Jurkat, Clone E6-1 (cell line): ENCODE data around the gene AP2B1.
"Not testable (repeated sequence)": the region's sequence is repeated elsewhere in the genome, so short reads cannot be mapped to it uniquely, and the experiment has no call there.

Experiments
- DNase-seq: peaks from one replicate; pipeline ENCODE4 v3.0.0-alpha.2; 2011; ENCODE audit warnings: low read depth, low spot score
- H3K4me3 ChIP-seq: 2 replicates; pipeline ENCODE4 v1.5.1; 2011; ENCODE audit warnings: mild to moderate bottlenecking, low read length, control low read depth, moderate library complexity

AP2B1 gene

GRCh38 chr17:35736236-35736635 lies 149.1 kb downstream of the AP2B1 start:
- no peak for DNase-seq
- no peak overlapping the region for H3K4me3 ChIP-seq

GRCh38 chr17:35738519-35739133 lies 151.5 kb downstream of the AP2B1 start:
- no peak overlapping the region for H3K4me3 ChIP-seq

GRCh38 chr17:35740216-35740615 lies 153.1 kb downstream of the AP2B1 start:
- H3K4me3 ChIP-seq, result no peak overlapping the region
- no peak for DNase-seq

More at GRCh38 chr17:35738519-35739133, 151.5 kb downstream of the AP2B1 start:
- no peak for DNase-seq

GRCh38 chr17:35740997-35741931 lies 154.1 kb downstream of the AP2B1 start:
- no peak for DNase-seq

GRCh38 chr17:35742496-35742895 lies 155.4 kb downstream of the AP2B1 start:
- no peak for DNase-seq
- H3K4me3 ChIP-seq, result no peak overlapping the region

More at GRCh38 chr17:35740997-35741931, 154.1 kb downstream of the AP2B1 start:
- no peak overlapping the region for H3K4me3 ChIP-seq

GRCh38 chr17:35742896-35743477 lies 155.9 kb downstream of the AP2B1 start:
- no peak for DNase-seq
- no peak overlapping the region for H3K4me3 ChIP-seq

GRCh38 chr17:35743626-35744328 lies 156.7 kb downstream of the AP2B1 start:
- DNase-seq, result peak; percentile 18
- no peak overlapping the region for H3K4me3 ChIP-seq

GRCh38 chr17:35744830-35745229 lies 157.7 kb downstream of the AP2B1 start:
- no peak overlapping the region for H3K4me3 ChIP-seq
- no peak for DNase-seq

- H3K4me3 ChIP-seq, result no peak overlapping the region
- DNase-seq, result no peak
Measured at GRCh38 chr17:35745246-35745645, 158.1 kb downstream of the AP2B1 start.

- DNase-seq, result no peak
- H3K4me3 ChIP-seq, result no peak overlapping the region
Measured at GRCh38 chr17:35745749-35746320, 158.7 kb downstream of the AP2B1 start.

- no peak overlapping the region for H3K4me3 ChIP-seq
- peak; percentile 75 for DNase-seq
Measured at GRCh38 chr17:35747540-35748017, 160.5 kb downstream of the AP2B1 start.

GRCh38 chr17:35748341-35748841 lies 161.3 kb downstream of the AP2B1 start:
- no peak overlapping the region for H3K4me3 ChIP-seq
- DNase-seq, result no peak

GRCh38 chr17:35748979-35749378 lies 161.9 kb downstream of the AP2B1 start:
- H3K4me3 ChIP-seq, result no peak overlapping the region
- no peak for DNase-seq

GRCh38 chr17:35749560-35750412 lies 162.7 kb downstream of the AP2B1 start:
- no peak overlapping the region for H3K4me3 ChIP-seq
- DNase-seq, result no peak

GRCh38 chr17:35750526-35751395 lies 163.6 kb downstream of the AP2B1 start:
- DNase-seq, result no peak
- no peak overlapping the region for H3K4me3 ChIP-seq

GRCh38 chr17:35751541-35751940 lies 164.4 kb downstream of the AP2B1 start:
- not testable (repeated sequence) for H3K4me3 ChIP-seq, DNase-seq

GRCh38 chr17:35752471-35752870 lies 165.3 kb downstream of the AP2B1 start:
- no peak for DNase-seq

More at GRCh38 chr17:35752471-35752870, 165.3 kb downstream of the AP2B1 start:
- H3K4me3 ChIP-seq, result no peak overlapping the region
